ENCODE data around the gene POLR2A. TPM values are rescaled to one million over a fixed set of nuclear protein-coding genes. Genes with fewer than 3 reads are reported as not detected.

POLR2A gene
- total and polyA plus RNA-seq, 2 of the 13 experiments (the other 11 are each of a cell fraction or from before 2014, with no cell fraction given): 17.8 to 18.3 TPM

GRCh38 chr17:7445619-7445968, 38.6 kb upstream of the POLR2A start (continued):
- TF ChIP-seq NFAT5 (CRISPR knock-in tag; IDR thresholded peaks at IDR 0.05): no peak
- TF ChIP-seq ZNF280D (CRISPR knock-in tag; IDR thresholded peaks at IDR 0.05): no peak
- no peak for TF ChIP-seq HMGXB3 (CRISPR knock-in tag; IDR thresholded peaks at IDR 0.05; ENCODE audit: borderline replicate concordance)
- no peak for TF ChIP-seq ZFP62 (CRISPR knock-in tag; IDR thresholded peaks at IDR 0.05)
- no peak for TF ChIP-seq ISL2 (CRISPR knock-in tag; IDR thresholded peaks at IDR 0.05)
- no peak for TF ChIP-seq XRCC5 (optimal IDR thresholded peaks at IDR 0.05; ENCODE audit: low read length)
- peak; percentile 9; the same call in 1 of the 3 replicates for TF ChIP-seq MXI1 (IDR thresholded peaks at IDR 0.05; ENCODE audit: borderline replicate concordance, low read depth, low read length)
- no peak for TF ChIP-seq ZNF275 (CRISPR knock-in tag; IDR thresholded peaks at IDR 0.05; ENCODE audit: borderline replicate concordance)
- 0 out of 2 replicates have a peak, but pooled peaks have one; percentile 3 for TF ChIP-seq PITX1 (CRISPR knock-in tag; IDR thresholded peaks at IDR 0.05)
- no peak for TF ChIP-seq SNAI1 (CRISPR knock-in tag; IDR thresholded peaks at IDR 0.05; ENCODE audit: borderline replicate concordance)
- TF ChIP-seq ZNF704 (CRISPR knock-in tag; IDR thresholded peaks at IDR 0.05; ENCODE audit: borderline replicate concordance): no peak
- no peak for TF ChIP-seq RBAK (CRISPR knock-in tag; IDR thresholded peaks at IDR 0.05)
- no peak for TF ChIP-seq THAP11 (CRISPR knock-in tag; IDR thresholded peaks at IDR 0.05)
- TF ChIP-seq RFXANK (CRISPR knock-in tag; IDR thresholded peaks at IDR 0.05): no peak
- no peak for TF ChIP-seq NKX3-1 (CRISPR knock-in tag; IDR thresholded peaks at IDR 0.05)
- no peak for TF ChIP-seq GTF2F1 (IDR thresholded peaks at IDR 0.05; ENCODE audit: low read length)

Measured in HepG2 (cell line).